ENCODE data around the gene CDH23.

GRCh38 chr10:71801361-71801760 lies 404.6 kb downstream of the CDH23 start:
- TF ChIP-seq REST (IDR thresholded peaks at IDR 0.05; ENCODE audit: low read depth, low read length) (no peak), JUND (IDR thresholded peaks at IDR 0.05; ENCODE audit: low read depth, low read length) (no peak), POLR2A (IDR thresholded peaks at IDR 0.05; ENCODE audit: low read depth, low read length) (no peak), EZH2 (IDR thresholded peaks at IDR 0.05; ENCODE audit: borderline replicate concordance, control insufficient read depth, low read depth, low read length) (no peak), CTCF (IDR thresholded peaks at IDR 0.05 in 2 of 3, conservative IDR thresholded peaks at IDR 0.05 in 1 of 3; ENCODE audit: control insufficient read depth in 2 of 3, extremely low read depth in 1 of 3, insufficient read depth in 1 of 3, low read depth in 3 of 3, low read length in 3 of 3) (no peak), YY1 (IDR thresholded peaks at IDR 0.05; ENCODE audit: low read depth, low read length) (no peak), ZNF274 (IDR thresholded peaks at IDR 0.05; ENCODE audit: insufficient read depth, insufficient read length) (no peak), USF2 (IDR thresholded peaks at IDR 0.05; ENCODE audit: borderline replicate concordance, low read depth, low read length) (no peak), CBFB (IDR thresholded peaks at IDR 0.05; ENCODE audit: low read depth) (no peak), SRF (IDR thresholded peaks at IDR 0.05; ENCODE audit: low read depth in 2 of 2, low read length in 2 of 2) (no peak)

All from GM12878 (cell line).